Activated B cell treated with CpG ODN at 0.5 μM for 24 hours (primary cell): Measurements from ENCODE around the gene ARID4B. TPM values are rescaled to one million over a fixed set of nuclear protein-coding genes. Genes with fewer than 3 reads are reported as not detected.

Source experiments
- ATAC-seq: fragments of 200-7000 bp; cut with Tn5 transposase; one replicate; pipeline ENCODE4 v1.10.0; 2021; ENCODE audit warnings: low read depth, mild to moderate bottlenecking, moderate library complexity
- CTCF ChIA-PET: fragments of 350-600 bp; sonication (Branson Sonifier 250); formaldehyde crosslinking; loops from one replicate; lab custom pipeline; 2021; ENCODE audit warnings: antibody characterized with exemption; lab: Charles Lee
- POLR2A ChIA-PET: fragments of 350-600 bp; sonication (Branson Sonifier 250); formaldehyde crosslinking; loops from one replicate; lab custom pipeline; 2021; ENCODE audit warnings: antibody characterized with exemption; lab: Charles Lee
- DNase-seq: peaks from one replicate; pipeline ENCODE4 v3.0.0; 2022
- H3K27ac Mint-ChIP-seq: one replicate; pipeline ENCODE4 v1.8.0; 2020; ENCODE audit warnings: mixed read lengths
- H3K27me3 Mint-ChIP-seq: one replicate; pipeline ENCODE4 v1.8.0; 2021; ENCODE audit warnings: mixed read lengths
- H3K36me3 Mint-ChIP-seq: one replicate; pipeline ENCODE4 v1.8.0; 2021; ENCODE audit warnings: low read depth, mixed read lengths
- H3K4me1 Mint-ChIP-seq: one replicate; pipeline ENCODE4 v1.8.0; 2021; ENCODE audit warnings: mixed read lengths
- H3K4me3 Mint-ChIP-seq: one replicate; pipeline ENCODE4 v1.8.0; 2020; ENCODE audit warnings: mild to moderate bottlenecking, mixed read lengths
- H3K9me3 Mint-ChIP-seq: one replicate; pipeline ENCODE4 v1.8.0; 2020; ENCODE audit warnings: mixed read lengths
- CTCF ChIP-seq: fragments of 200-600 bp; IDR thresholded peaks from one replicate; pipeline ENCODE4 v1.8.0; 2022; ENCODE audit warnings: antibody characterized with exemption, mild to moderate bottlenecking
- intact Hi-C: fragments of 100-400 bp; cut with micrococcal nuclease; formaldehyde crosslinking; loops from one replicate; pipeline ENCODE4 v1.15.1; 2024
- total RNA-seq: library from RNA; stranded (reverse); gene quantifications from 2 replicates; pipeline ENCODE4 v1.2.3, GENCODE V29; 2022

The ARID4B gene
- total RNA-seq, 1 donor from 2014 or later = 78.5 TPM

GRCh38 chr1:235158680-235159079 lies 169.3 kb downstream of the ARID4B start:
- no peaks in the 10 kb centered on the region for H3K27me3 Mint-ChIP-seq
- no peak overlapping the region for H3K4me3 Mint-ChIP-seq
- POLR2A ChIA-PET = interaction anchor here (0.6 kb wide), 1 partner anchor 65 kb away, joined by 3 read pairs; no protein-coding TSS in a partner anchor
- H3K9me3 Mint-ChIP-seq = no peaks in the 10 kb centered on the region
- no peak for TF ChIP-seq CTCF
- DNase-seq (no peak), ATAC-seq (no peak)
- CTCF ChIA-PET = interaction anchor here (0.6 kb wide), 1 partner anchor 256 kb away, joined by 3 read pairs; no protein-coding TSS in a partner anchor
- H3K4me1 Mint-ChIP-seq = peaks cover 24% of the 10 kb centered on the region
- peaks cover 36% of the 10 kb centered on the region for H3K36me3 Mint-ChIP-seq
- intact Hi-C loops = no loop called here
- H3K27ac Mint-ChIP-seq = peak overlapping the region; percentile 30

- no peak for TF ChIP-seq CTCF
- Mint-ChIP-seq H3K36me3 (peaks cover 51% of the 10 kb centered on the region), H3K9me3 (no peaks in the 10 kb centered on the region), H3K27me3 (no peaks in the 10 kb centered on the region), H3K27ac (no peak overlapping the region), H3K4me1 (peaks cover 22% of the 10 kb centered on the region), H3K4me3 (no peak overlapping the region)
- ATAC-seq (no peak), DNase-seq (no peak)
- ChIA-PET CTCF (no interaction called here), POLR2A (interaction anchor here (0.8 to 1.1 kb wide), 2 partner anchors 12 to 28 kb away, joined by 3 to 5 read pairs; partner anchors contain the start of gene TOMM20)
- intact Hi-C loops = no loop called here
Observed at GRCh38 chr1:235157150-235157549, 170.8 kb downstream of the ARID4B start.

- ATAC-seq (no peak), DNase-seq (no peak)
- TF ChIP-seq CTCF = no peak
- POLR2A ChIA-PET = interaction anchor here (0.8 to 1.1 kb wide), 2 partner anchors 12 to 28 kb away, joined by 3 to 5 read pairs; partner anchors contain the start of gene TOMM20
- Mint-ChIP-seq H3K4me3 (no peak overlapping the region), H3K36me3 (peaks cover 52% of the 10 kb centered on the region), H3K4me1 (peaks cover 18% of the 10 kb centered on the region), H3K27me3 (no peaks in the 10 kb centered on the region), H3K27ac (no peak overlapping the region), H3K9me3 (no peaks in the 10 kb centered on the region)
- intact Hi-C loops = no loop called here
- CTCF ChIA-PET = no interaction called here
Observed at GRCh38 chr1:235156740-235157139, 171.2 kb downstream of the ARID4B start.

- no peak for DNase-seq
- TF ChIP-seq CTCF = no peak
- intact Hi-C loops = no loop called here
- ChIA-PET POLR2A (interaction anchor here (0.8 to 1.1 kb wide), 2 partner anchors 11 to 27 kb away, joined by 3 to 5 read pairs; partner anchors contain the start of gene TOMM20), CTCF (no interaction called here)
- H3K4me3 Mint-ChIP-seq = no peak overlapping the region
- peaks cover 55% of the 10 kb centered on the region for H3K36me3 Mint-ChIP-seq
- no peak overlapping the region for H3K27ac Mint-ChIP-seq
- no peaks in the 10 kb centered on the region for H3K9me3 Mint-ChIP-seq
- no peaks in the 10 kb centered on the region for H3K27me3 Mint-ChIP-seq
- peaks cover 16% of the 10 kb centered on the region for H3K4me1 Mint-ChIP-seq
- no peak for ATAC-seq
Observed at GRCh38 chr1:235156265-235156664, 171.7 kb downstream of the ARID4B start.

- Mint-ChIP-seq H3K27ac (no peak overlapping the region), H3K36me3 (peaks cover 70% of the 10 kb centered on the region), H3K9me3 (no peaks in the 10 kb centered on the region), H3K4me3 (no peak overlapping the region), H3K27me3 (no peaks in the 10 kb centered on the region), H3K4me1 (peaks cover 3% of the 10 kb centered on the region)
- no peak for ATAC-seq
- TF ChIP-seq CTCF = no peak
- intact Hi-C loops = no loop called here
- POLR2A ChIA-PET = interaction anchor here (0.6 kb wide), 1 partner anchor 668 kb away, joined by 8 read pairs; no protein-coding TSS in a partner anchor
- no peak for DNase-seq
- CTCF ChIA-PET = interaction anchor here (0.7 kb wide), 1 partner anchor 18 kb away, joined by 3 read pairs; no protein-coding TSS in a partner anchor
Observed at GRCh38 chr1:235152235-235152634, 175.7 kb downstream of the ARID4B start.
